Ishikawa (cell line): Measurements from ENCODE around the gene ADGRB2.

Experiments
- CREB1 ChIP-seq: IDR thresholded peaks from 2 replicates; pipeline ENCODE4 v1.6.1; 2012; ENCODE audit warnings: low read depth
- NFIC ChIP-seq: IDR thresholded peaks from 2 replicates; pipeline ENCODE4 v1.6.1; 2012
- RAD21 ChIP-seq: IDR thresholded peaks from 2 replicates; pipeline ENCODE4 v1.6.1; 2012; ENCODE audit warnings: low read depth
- TAF1 ChIP-seq: IDR thresholded peaks from 2 replicates; pipeline ENCODE4 v1.6.1; 2012; ENCODE audit warnings: low read depth, mild to moderate bottlenecking
- TCF12 ChIP-seq: IDR thresholded peaks from 2 replicates; pipeline ENCODE4 v1.6.1; 2012; ENCODE audit warnings: low read depth
- TF ChIP-seq, protein P1 (sequence below): IDR thresholded peaks from 2 replicates; pipeline ENCODE4 v1.6.1; 2012

DNA sequence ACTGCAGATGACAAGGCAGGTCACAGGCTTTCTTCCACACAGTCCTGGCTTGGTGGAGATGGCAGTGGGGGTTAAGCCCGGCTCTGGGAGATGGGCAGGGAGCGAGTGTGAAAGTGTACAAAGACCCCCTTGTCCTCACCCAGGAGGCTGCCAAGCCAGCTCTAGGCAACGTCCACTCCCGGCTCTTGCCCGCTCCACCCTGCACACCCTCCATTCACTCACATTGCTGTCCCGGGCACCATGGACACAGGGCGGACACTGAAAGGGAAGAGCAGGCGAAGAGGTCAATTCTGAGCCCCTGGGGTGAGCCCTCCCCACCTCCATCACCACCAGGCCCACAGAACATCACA, 69.2 kb downstream of the ADGRB2 start:
- TF ChIP-seq, protein P1, sequence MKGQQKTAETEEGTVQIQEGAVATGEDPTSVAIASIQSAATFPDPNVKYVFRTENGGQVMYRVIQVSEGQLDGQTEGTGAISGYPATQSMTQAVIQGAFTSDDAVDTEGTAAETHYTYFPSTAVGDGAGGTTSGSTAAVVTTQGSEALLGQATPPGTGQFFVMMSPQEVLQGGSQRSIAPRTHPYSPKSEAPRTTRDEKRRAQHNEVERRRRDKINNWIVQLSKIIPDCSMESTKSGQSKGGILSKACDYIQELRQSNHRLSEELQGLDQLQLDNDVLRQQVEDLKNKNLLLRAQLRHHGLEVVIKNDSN = no peak
- TF ChIP-seq TCF12 (no peak), TAF1 (no peak), NFIC (no peak), CREB1 (no peak), RAD21 (no peak)
